Epithelial cell of esophagus (primary cell): ENCODE results near the gene C7orf33.
"Not testable (repeated sequence)": the region's sequence is repeated elsewhere in the genome, so short reads cannot be mapped to it uniquely, and the experiment has no call there.

Source experiments
- DNase-seq: peaks from one replicate; pipeline ENCODE4 v3.0.0; 2010; ENCODE audit warnings: low read depth
- H3K4me3 ChIP-seq: 2 replicates; pipeline ENCODE4 v1.5.1; 2011; ENCODE audit warnings: mild to moderate bottlenecking, low read length, control low read depth
- CTCF ChIP-seq: IDR thresholded peaks from 2 replicates; pipeline ENCODE4 v1.5.1; 2011; ENCODE audit warnings: low read depth, mild to moderate bottlenecking, low read length, control low read depth, inconsistent platforms; ENCODE audit not compliant: insufficient read depth; ENCODE audit errors: missing control alignments

The C7orf33 gene

GRCh38 chr7:148553979-148554378 lies 36.6 kb upstream of the C7orf33 start:
- no peak for TF ChIP-seq CTCF
- H3K4me3 ChIP-seq: no peak overlapping the region
- DNase-seq: no peak

GRCh38 chr7:148556892-148557291 lies 33.7 kb upstream of the C7orf33 start:
- no peak overlapping the region for H3K4me3 ChIP-seq
- peak; percentile 4 for TF ChIP-seq CTCF
- DNase-seq: peak; percentile 27

- no peak for TF ChIP-seq CTCF
- H3K4me3 ChIP-seq: no peak overlapping the region
- no peak for DNase-seq
These were observed 31.7 kb upstream of the C7orf33 start for GRCh38 chr7:148558914-148559313.

GRCh38 chr7:148561099-148561498 lies 29.5 kb upstream of the C7orf33 start:
- DNase-seq: peak; percentile 85
- no peak for TF ChIP-seq CTCF
- H3K4me3 ChIP-seq: no peak overlapping the region

- TF ChIP-seq CTCF: no peak
- no peak for DNase-seq
These were observed 26.8 kb upstream of the C7orf33 start for GRCh38 chr7:148563583-148564274.

GRCh38 chr7:148564275-148564951 lies 26.2 kb upstream of the C7orf33 start:
- DNase-seq: peak; percentile 53
- H3K4me3 ChIP-seq: not testable (repeated sequence)

More at GRCh38 chr7:148563583-148564274, 26.8 kb upstream of the C7orf33 start:
- no peak overlapping the region for H3K4me3 ChIP-seq

- no peak for DNase-seq
- no peak overlapping the region for H3K4me3 ChIP-seq
- TF ChIP-seq CTCF: no peak
These were observed 23.8 kb upstream of the C7orf33 start for GRCh38 chr7:148566736-148567135.
